ENCODE results near the gene TXNRD1. TPM values are rescaled to one million over a fixed set of nuclear protein-coding genes. Genes with fewer than 3 reads are reported as not detected.
"Not testable (repeated sequence)": the region's sequence is repeated elsewhere in the genome, so short reads cannot be mapped to it uniquely, and the experiment has no call there.

The TXNRD1 gene
- total RNA-seq, 1 donor from 2014 or later: 176 TPM

DNA sequence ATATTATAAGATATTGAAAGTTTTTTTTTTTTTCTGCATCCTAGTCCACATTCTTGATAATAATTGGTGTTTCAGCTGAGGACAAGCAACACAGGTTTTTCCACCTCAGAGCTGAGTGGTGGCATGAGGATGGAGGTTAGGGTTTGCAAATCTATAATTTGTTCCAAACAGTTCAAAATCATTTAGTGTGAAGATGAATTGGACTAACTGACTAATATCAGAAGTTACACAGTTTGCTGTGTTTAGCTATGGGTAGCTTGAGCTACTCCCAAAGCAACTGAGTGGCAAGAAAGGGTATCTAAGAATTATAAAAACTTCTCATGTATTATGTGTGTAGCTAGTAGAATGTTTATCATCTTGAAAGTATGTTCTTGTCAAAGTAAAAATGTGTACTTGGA is 105.0 kb downstream of the TXNRD1 start:
- Histone ChIP-seq H3K27me3 (ENCODE audit: insufficient read depth, low read length) (no peaks in the 10 kb centered on the region), H4K20me1 (ENCODE audit: insufficient read depth, low read length) (peaks cover 37% of the 10 kb centered on the region), H3K79me2 (ENCODE audit: insufficient read depth, low read length) (peaks cover 33% of the 10 kb centered on the region), H3K4me1 (ENCODE audit: insufficient read depth, low read length) (no peaks in the 10 kb centered on the region), H3K36me3 (ENCODE audit: insufficient read depth, low read length) (peaks cover 66% of the 10 kb centered on the region), H3K4me2 (ENCODE audit: low read length) (no peak overlapping the region), H3K4me3 (ENCODE audit: insufficient read depth, low read depth, low read length) (no peak overlapping the region), H3K9ac (ENCODE audit: low read length) (no peak overlapping the region), H3K9me3 (ENCODE audit: insufficient read depth, low read depth, low read length) (no peaks in the 10 kb centered on the region), H3K27ac (ENCODE audit: low read depth, low read length) (no peak overlapping the region), H2AFZ (ENCODE audit: low read depth, low read length) (no peak overlapping the region)
- H3K4me1 Mint-ChIP-seq (ENCODE audit: low read depth, unreplicated experiment): no peaks in the 10 kb centered on the region
- peaks cover 16% of the 10 kb centered on the region for H3K36me3 Mint-ChIP-seq (ENCODE audit: low read depth, unreplicated experiment)
- H3K27me3 Mint-ChIP-seq (ENCODE audit: low read depth, unreplicated experiment): no peaks in the 10 kb centered on the region
- no peaks in the 10 kb centered on the region for H3K9me3 Mint-ChIP-seq (ENCODE audit: unreplicated experiment)
- TF ChIP-seq, protein P1, sequence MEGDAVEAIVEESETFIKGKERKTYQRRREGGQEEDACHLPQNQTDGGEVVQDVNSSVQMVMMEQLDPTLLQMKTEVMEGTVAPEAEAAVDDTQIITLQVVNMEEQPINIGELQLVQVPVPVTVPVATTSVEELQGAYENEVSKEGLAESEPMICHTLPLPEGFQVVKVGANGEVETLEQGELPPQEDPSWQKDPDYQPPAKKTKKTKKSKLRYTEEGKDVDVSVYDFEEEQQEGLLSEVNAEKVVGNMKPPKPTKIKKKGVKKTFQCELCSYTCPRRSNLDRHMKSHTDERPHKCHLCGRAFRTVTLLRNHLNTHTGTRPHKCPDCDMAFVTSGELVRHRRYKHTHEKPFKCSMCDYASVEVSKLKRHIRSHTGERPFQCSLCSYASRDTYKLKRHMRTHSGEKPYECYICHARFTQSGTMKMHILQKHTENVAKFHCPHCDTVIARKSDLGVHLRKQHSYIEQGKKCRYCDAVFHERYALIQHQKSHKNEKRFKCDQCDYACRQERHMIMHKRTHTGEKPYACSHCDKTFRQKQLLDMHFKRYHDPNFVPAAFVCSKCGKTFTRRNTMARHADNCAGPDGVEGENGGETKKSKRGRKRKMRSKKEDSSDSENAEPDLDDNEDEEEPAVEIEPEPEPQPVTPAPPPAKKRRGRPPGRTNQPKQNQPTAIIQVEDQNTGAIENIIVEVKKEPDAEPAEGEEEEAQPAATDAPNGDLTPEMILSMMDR (IDR thresholded peaks at IDR 0.05; ENCODE audit: insufficient read depth, low read depth, low read length): no peak
- TF ChIP-seq EZH2 (IDR thresholded peaks at IDR 0.05; ENCODE audit: insufficient read depth, low read length): no peak
- DNase-seq (ENCODE audit: low read depth) (no peak), FAIRE-seq (no peak)
- no peak overlapping the region for H3K4me3 Mint-ChIP-seq (ENCODE audit: unreplicated experiment)
- H3K27ac Mint-ChIP-seq (ENCODE audit: unreplicated experiment): no peak overlapping the region

- peaks cover 26% of the 10 kb centered on the region for H3K79me2 ChIP-seq (ENCODE audit: insufficient read depth, low read length)
- no peaks in the 10 kb centered on the region for H3K4me1 ChIP-seq (ENCODE audit: insufficient read depth, low read length)
- peaks cover 35% of the 10 kb centered on the region for H4K20me1 ChIP-seq (ENCODE audit: insufficient read depth, low read length)
- no peak for FAIRE-seq
- TF ChIP-seq, protein P1 (IDR thresholded peaks at IDR 0.05; ENCODE audit: insufficient read depth, low read depth, low read length): no peak
- TF ChIP-seq EZH2 (IDR thresholded peaks at IDR 0.05; ENCODE audit: insufficient read depth, low read length): no peak
- Mint-ChIP-seq H3K27ac (ENCODE audit: unreplicated experiment) (no peak overlapping the region), H3K4me3 (ENCODE audit: unreplicated experiment) (no peak overlapping the region), H3K27me3 (ENCODE audit: low read depth, unreplicated experiment) (no peaks in the 10 kb centered on the region), H3K36me3 (ENCODE audit: low read depth, unreplicated experiment) (peaks cover 13% of the 10 kb centered on the region), H3K4me1 (ENCODE audit: low read depth, unreplicated experiment) (no peaks in the 10 kb centered on the region), H3K9me3 (ENCODE audit: unreplicated experiment) (no peaks in the 10 kb centered on the region)
- H3K9ac ChIP-seq (ENCODE audit: low read length): no peak overlapping the region
- peaks cover 63% of the 10 kb centered on the region for H3K36me3 ChIP-seq (ENCODE audit: insufficient read depth, low read length)
- H3K27ac ChIP-seq (ENCODE audit: low read depth, low read length): no peak overlapping the region
- no peaks in the 10 kb centered on the region for H3K27me3 ChIP-seq (ENCODE audit: insufficient read depth, low read length)
- H2AFZ ChIP-seq (ENCODE audit: low read depth, low read length): no peak overlapping the region
- H3K9me3 ChIP-seq (ENCODE audit: insufficient read depth, low read depth, low read length): no peaks in the 10 kb centered on the region
- H3K4me2 ChIP-seq (ENCODE audit: low read length): no peak overlapping the region
- no peak overlapping the region for H3K4me3 ChIP-seq (ENCODE audit: insufficient read depth, low read depth, low read length)
- DNase-seq (ENCODE audit: low read depth): no peak
These were observed 106.4 kb downstream of the TXNRD1 start for GRCh38 chr12:104321949-104322348.

DNA sequence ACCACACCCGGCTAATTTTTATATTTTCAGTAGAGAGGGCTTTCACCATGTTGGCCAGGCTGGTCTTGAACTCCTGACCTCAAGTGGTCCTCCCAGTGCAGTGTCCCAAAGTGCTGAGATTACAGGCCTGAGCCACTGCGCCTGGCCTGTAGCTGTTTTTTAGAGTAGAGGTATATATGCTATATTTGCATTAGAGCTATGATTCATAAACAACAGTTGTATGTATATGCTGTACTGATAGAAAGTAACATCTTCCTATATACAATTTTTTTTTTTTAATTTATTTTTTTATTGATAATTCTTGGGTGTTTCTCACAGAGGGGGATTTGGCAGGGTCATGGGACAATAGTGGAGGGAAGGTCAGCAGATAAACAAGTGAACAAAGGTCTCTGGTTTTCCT is 107.0 kb downstream of the TXNRD1 start:
- not testable (repeated sequence) for H3K4me1 Mint-ChIP-seq (ENCODE audit: low read depth, unreplicated experiment); H3K27ac Mint-ChIP-seq (ENCODE audit: unreplicated experiment); H3K27me3 ChIP-seq (ENCODE audit: insufficient read depth, low read length); H3K4me2 ChIP-seq (ENCODE audit: low read length); H2AFZ ChIP-seq (ENCODE audit: low read depth, low read length); H3K4me1 ChIP-seq (ENCODE audit: insufficient read depth, low read length); H3K27me3 Mint-ChIP-seq (ENCODE audit: low read depth, unreplicated experiment); DNase-seq (ENCODE audit: low read depth); H3K9ac ChIP-seq (ENCODE audit: low read length); H3K9me3 Mint-ChIP-seq (ENCODE audit: unreplicated experiment); H3K9me3 ChIP-seq (ENCODE audit: insufficient read depth, low read depth, low read length); H3K27ac ChIP-seq (ENCODE audit: low read depth, low read length); H3K4me3 ChIP-seq (ENCODE audit: insufficient read depth, low read depth, low read length); FAIRE-seq; H3K4me3 Mint-ChIP-seq (ENCODE audit: unreplicated experiment)
- peaks cover 35% of the 10 kb centered on the region for H4K20me1 ChIP-seq (ENCODE audit: insufficient read depth, low read length)
- peaks cover 63% of the 10 kb centered on the region for H3K36me3 ChIP-seq (ENCODE audit: insufficient read depth, low read length)
- peaks cover 22% of the 10 kb centered on the region for H3K79me2 ChIP-seq (ENCODE audit: insufficient read depth, low read length)
- peaks cover 17% of the 10 kb centered on the region for H3K36me3 Mint-ChIP-seq (ENCODE audit: low read depth, unreplicated experiment)

Measured in astrocyte (in vitro differentiated cells and primary cell).